H1 (cell line): ENCODE results near the gene TBCE. TPM values are rescaled to one million over a fixed set of nuclear protein-coding genes. Genes with fewer than 3 reads are reported as not detected.

ENCODE experiments used
- CTCF ChIA-PET: fragments of 300-600 bp; sonication (Branson Sonifier 250); formaldehyde crosslinking; loops from one replicate; lab custom pipeline; 2021; ENCODE audit not compliant: partially characterized antibody; lab: Charles Lee
- POLR2A ChIA-PET: fragments of 300-600 bp; sonication (Branson Sonifier 250); formaldehyde crosslinking; loops from one replicate; lab custom pipeline; 2021; ENCODE audit warnings: inconsistent platforms; ENCODE audit not compliant: partially characterized antibody; lab: Charles Lee
- DNase-seq, 2 experiments: peaks; one replicate each; pipeline versions ENCODE4 v3.0.0 to v3.0.0-alpha.2; 2010 to 2022; ENCODE audit warnings: low spot score in 2 of 2, low read depth in 1 of 2, mixed read lengths in 1 of 2
- FAIRE-seq: peaks from 2 replicates; lab custom pipeline; 2011; peaks lifted over from hg19 to GRCh38; lab: Jason Lieb, UNC
- H2AFZ ChIP-seq: 2 replicates; pipeline ENCODE4 v1.8.1; 2012; ENCODE audit warnings: low read length, inconsistent platforms
- H2AK5ac ChIP-seq: 2 replicates; pipeline ENCODE4 v1.6.1; 2013; ENCODE audit warnings: low read depth, low read length
- H2BK120ac ChIP-seq: replicated peaks from 2 replicates; pipeline ENCODE3; 2013; ENCODE audit warnings: low read depth, low read length, inconsistent platforms
- H2BK12ac ChIP-seq: 2 replicates; pipeline ENCODE4 v1.6.1; 2013; ENCODE audit warnings: low read depth, low read length
- H2BK15ac ChIP-seq: 2 replicates; pipeline ENCODE4 v1.6.1; 2013; ENCODE audit warnings: low read length
- H2BK20ac ChIP-seq: 2 replicates; pipeline ENCODE4 v1.6.1; 2013; ENCODE audit warnings: low read length
- H2BK5ac ChIP-seq: 2 replicates; pipeline ENCODE4 v1.6.1; 2013; ENCODE audit warnings: low read depth, low read length
- H3K14ac ChIP-seq: 2 replicates; pipeline ENCODE4 v1.6.1; 2013; ENCODE audit warnings: inconsistent platforms; ENCODE audit not compliant: insufficient read length
- H3K18ac ChIP-seq: 2 replicates; pipeline ENCODE4 v1.6.1; 2013; ENCODE audit warnings: low read length; ENCODE audit errors: extremely low read depth
- H3K23ac ChIP-seq: 2 replicates; pipeline ENCODE4 v1.6.1; 2013; ENCODE audit warnings: inconsistent platforms; ENCODE audit not compliant: insufficient read length
- H3K23me2 ChIP-seq: 2 replicates; pipeline ENCODE4 v1.6.1; 2013; ENCODE audit warnings: low read depth, low read length
- H3K27ac ChIP-seq: 2 replicates; pipeline ENCODE4 v1.6.1; 2011; ENCODE audit warnings: low read depth, low read length, inconsistent platforms
- H3K27me3 ChIP-seq, 4 experiments: replicated peaks in 1 of 4; 1 replicate in 1 of 4; 2 replicates in 3 of 4; pipeline versions ENCODE4 v1.6.1 to v1.8.1; 2011 to 2013; ENCODE audit warnings: low read length in 3 of 4, mild to moderate bottlenecking in 3 of 4, inconsistent platforms in 2 of 4, mixed read lengths in 2 of 4, moderate library complexity in 1 of 4; ENCODE audit not compliant: control insufficient read depth in 3 of 4, insufficient read depth in 3 of 4; ENCODE audit errors: extremely low read depth in 1 of 4
- H3K36me3 ChIP-seq, 4 experiments: 2 replicates each; pipeline versions ENCODE4 v1.6.1 to v1.8.1; 2011 to 2013; ENCODE audit warnings: mild to moderate bottlenecking in 4 of 4, low read length in 3 of 4, moderate library complexity in 2 of 4, control low read depth in 1 of 4, inconsistent platforms in 1 of 4; ENCODE audit not compliant: insufficient read depth in 4 of 4, control insufficient read depth in 2 of 4
- H3K4ac ChIP-seq: replicated peaks from 2 replicates; pipeline ENCODE3; 2013; ENCODE audit warnings: low read length, low read depth, mixed read lengths, inconsistent platforms; ENCODE audit not compliant: insufficient read length
- H3K4me1 ChIP-seq, 4 experiments: replicated peaks in 1 of 4; 1 replicate in 1 of 4; 2 replicates in 3 of 4; pipeline versions ENCODE4 v1.6.1 to v1.8.1; 2011 to 2013; ENCODE audit warnings: low read length in 3 of 4, inconsistent platforms in 2 of 4, mixed read lengths in 1 of 4; ENCODE audit not compliant: insufficient read depth in 4 of 4, control insufficient read depth in 3 of 4
- H3K4me2 ChIP-seq, 2 experiments: 2 replicates each; pipeline versions ENCODE4 v1.6.1 to v1.8.1; 2011 to 2013; ENCODE audit warnings: low read depth in 2 of 2, low read length in 2 of 2, control low read depth in 1 of 2, inconsistent platforms in 1 of 2, mild to moderate bottlenecking in 1 of 2; ENCODE audit not compliant: insufficient read depth in 1 of 2
- H3K4me3 ChIP-seq, 4 experiments: fragments of 200-600, 300-600 bp in 1 of 4; sonication (generic), shearing (Covaris generic), sonication (Bioruptor Twin) in 1 of 4; 2 replicates each; pipeline versions ENCODE4 v1.5.1 to v1.8.1; 2011 to 2016; ENCODE audit warnings: low read length in 4 of 4, low read depth in 3 of 4, control low read depth in 2 of 4, inconsistent platforms in 2 of 4, mild to moderate bottlenecking in 2 of 4, mixed read lengths in 1 of 4, moderate library complexity in 1 of 4; ENCODE audit not compliant: insufficient read depth in 2 of 4; ENCODE audit errors: extremely low read depth in 1 of 4
- H3K56ac ChIP-seq: replicated peaks from 2 replicates; pipeline ENCODE3; 2013; ENCODE audit warnings: low read depth, mild to moderate bottlenecking, mixed read lengths, low read length, inconsistent platforms; ENCODE audit not compliant: insufficient read length
- H3K79me1 ChIP-seq: 2 replicates; pipeline ENCODE4 v1.6.1; 2013; ENCODE audit warnings: low read depth, low read length, control low read depth
- H3K79me2 ChIP-seq, 2 experiments: 2 replicates each; pipeline versions ENCODE4 v1.6.1 to v1.8.1; 2012 to 2013; ENCODE audit warnings: low read length in 2 of 2, mild to moderate bottlenecking in 2 of 2, inconsistent platforms in 1 of 2; ENCODE audit not compliant: insufficient read depth in 2 of 2, control insufficient read depth in 1 of 2
- H3K9ac ChIP-seq, 4 experiments: replicated peaks in 1 of 4; 1 replicate in 1 of 4; 2 replicates in 3 of 4; pipeline versions ENCODE4 v1.6.1 to v1.8.1; 2011 to 2013; ENCODE audit warnings: low read depth in 3 of 4, low read length in 3 of 4, control low read depth in 2 of 4, mild to moderate bottlenecking in 2 of 4, moderate library complexity in 2 of 4, inconsistent platforms in 1 of 4; ENCODE audit errors: extremely low read depth in 1 of 4
- H3K9me3 ChIP-seq, 2 experiments: 2 replicates each; pipeline versions ENCODE4 v1.6.1 to v1.8.1; 2012 to 2013; ENCODE audit warnings: mild to moderate bottlenecking in 2 of 2, moderate library complexity in 2 of 2, control low read depth in 1 of 2, inconsistent platforms in 1 of 2, low read depth in 1 of 2, low read length in 1 of 2, mixed read lengths in 1 of 2; ENCODE audit not compliant: insufficient read depth in 2 of 2
- H4K20me1 ChIP-seq, 2 experiments: replicated peaks in 1 of 2; 2 replicates each; pipeline versions ENCODE3 to v1.8.1; 2011 to 2013; ENCODE audit warnings: inconsistent platforms in 2 of 2, low read length in 2 of 2, mild to moderate bottlenecking in 1 of 2; ENCODE audit not compliant: insufficient read depth in 2 of 2, control insufficient read depth in 1 of 2
- H4K5ac ChIP-seq: 2 replicates; pipeline ENCODE4 v1.6.1; 2013; ENCODE audit warnings: low read length, low read depth, mixed read lengths, inconsistent platforms; ENCODE audit not compliant: insufficient read length
- H4K8ac ChIP-seq: 2 replicates; pipeline ENCODE4 v1.8.0; 2013; ENCODE audit warnings: mild to moderate bottlenecking, moderate library complexity, low read length, inconsistent platforms; ENCODE audit not compliant: insufficient read depth; ENCODE audit errors: extremely low read depth
- H4K91ac ChIP-seq: replicated peaks from 2 replicates; pipeline ENCODE3; 2013; ENCODE audit warnings: low read length, mixed read lengths, inconsistent platforms; ENCODE audit not compliant: insufficient read length
- CEBPB ChIP-seq: IDR thresholded peaks from 2 replicates; pipeline ENCODE4 v1.6.1; 2012; ENCODE audit warnings: low read depth, low read length
- EGR1 ChIP-seq: IDR thresholded peaks from 2 replicates; pipeline ENCODE4 v1.6.1; 2011; ENCODE audit warnings: low read depth, low read length, borderline replicate concordance
- EP300 ChIP-seq, 2 experiments: IDR thresholded peaks; 1 replicate in 1 of 2; 2 replicates in 1 of 2; pipeline ENCODE4 v1.6.1; 2011 to 2012; ENCODE audit warnings: low read depth in 2 of 2, low read length in 2 of 2, mild to moderate bottlenecking in 2 of 2, borderline replicate concordance in 1 of 2, inconsistent platforms in 1 of 2, moderate library complexity in 1 of 2
- JUND ChIP-seq: IDR thresholded peaks from 2 replicates; pipeline ENCODE4 v1.6.1; 2011; ENCODE audit warnings: mild to moderate bottlenecking, improper control_type of control experiment, low read length
- KDM5A ChIP-seq: fragments of 200-600 bp; IDR thresholded peaks from 2 replicates; pipeline ENCODE4 v1.7.1; 2012; ENCODE audit warnings: mild to moderate bottlenecking, low read length, inconsistent platforms, mixed read lengths
- POLR2AphosphoS5 ChIP-seq: IDR thresholded peaks from 2 replicates; pipeline ENCODE4 v1.6.1; 2011; ENCODE audit warnings: low read depth, low read length
- SP4 ChIP-seq: IDR thresholded peaks from 2 replicates; pipeline ENCODE4 v1.6.1; 2012; ENCODE audit warnings: low read length, inconsistent platforms
- WGBS, 2 experiments: shearing (Covaris generic) in 1 of 2; methylation state at CpG; one replicate each; pipeline versions ENCODE4 v1.1.6 to v1.1.7; 2013 to 2015; ENCODE audit warnings: low lambda C conversion rate in 2 of 2, mixed read lengths in 2 of 2, inconsistent platforms in 1 of 2, low coverage in 1 of 2, missing lambda C conversion rate in 1 of 2; ENCODE audit not compliant: insufficient replicate concordance in 2 of 2, insufficient coverage in 1 of 2, insufficient read length in 1 of 2; ENCODE audit errors: extremely low coverage in 1 of 2, missing lambda C conversion rate in 1 of 2; 5-methylcytosine and 5-hydroxymethylcytosine counted together
- polyA plus RNA-seq, 7 experiments: library from polyadenylated mRNA; depleted of rRNA in 3 of 7; stranded (reverse) in 5 of 7; unstranded in 2 of 7; fragments of >200 nt in 5 of 7; fragments of 200-250 nt in 2 of 7; gene quantifications; 1 replicate in 5 of 7; 2 replicates in 1 of 7; 4 replicates in 1 of 7; pipeline versions ENCODE4 v1.2.1 to v1.2.3, GENCODE V29; 2011 to 2013; ENCODE audit warnings: missing spikeins in 2 of 7, mixed read lengths in 2 of 7
- total RNA-seq: library from RNA; stranded (reverse); fragmentation: NEBNext Ultra II Directional; extraction: Animal tissue kit (Norgen Biotek cat#: 25700); gene quantifications from 2 replicates; pipeline ENCODE4 v1.2.1, GENCODE V29; 2021
- TF ChIP-seq, protein P1 (sequence below): IDR thresholded peaks from 2 replicates; pipeline ENCODE4 v1.6.1; 2012; ENCODE audit warnings: inconsistent platforms

Gene TBCE
- total and polyA plus RNA-seq, 2 of the 8 experiments (the other 6 are each of a cell fraction or from before 2014, with no cell fraction given), result 22.7 to 42.9 TPM

DNA sequence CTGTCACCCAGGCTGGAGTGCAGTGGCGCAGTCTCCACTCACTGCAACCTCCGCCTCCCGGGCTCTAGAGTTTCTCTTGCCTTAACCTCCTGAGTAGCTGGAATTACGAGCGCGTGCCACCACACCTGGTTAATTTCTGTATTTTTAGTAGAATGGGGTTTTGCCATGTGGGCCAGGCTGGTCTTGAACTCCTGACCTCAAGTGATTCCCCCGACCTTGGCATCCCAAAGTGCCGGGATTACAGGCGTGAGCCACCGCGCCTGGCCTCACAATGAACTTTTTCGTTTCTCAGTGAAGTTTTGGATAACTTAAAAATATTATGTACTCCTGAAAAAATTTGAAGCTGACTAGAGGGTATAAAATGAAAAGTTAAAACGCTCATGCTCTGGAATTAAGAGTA, 59.5 kb downstream of the TBCE start:
- no peak for FAIRE-seq
- H3K27me3 ChIP-seq, result no peaks in the 10 kb centered on the region
- no peak for TF ChIP-seq SP4
- TF ChIP-seq JUND, result no peak
- TF ChIP-seq, protein P1, sequence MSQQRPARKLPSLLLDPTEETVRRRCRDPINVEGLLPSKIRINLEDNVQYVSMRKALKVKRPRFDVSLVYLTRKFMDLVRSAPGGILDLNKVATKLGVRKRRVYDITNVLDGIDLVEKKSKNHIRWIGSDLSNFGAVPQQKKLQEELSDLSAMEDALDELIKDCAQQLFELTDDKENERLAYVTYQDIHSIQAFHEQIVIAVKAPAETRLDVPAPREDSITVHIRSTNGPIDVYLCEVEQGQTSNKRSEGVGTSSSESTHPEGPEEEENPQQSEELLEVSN, result no peak
- TF ChIP-seq KDM5A, result no peak
- TF ChIP-seq EGR1, result no peak
- TF ChIP-seq EP300 (IDR thresholded peaks at IDR 0.05; ENCODE audit: borderline replicate concordance in 1 of 2, low read depth in 2 of 2, low read length in 2 of 2), result no peak
- no peak for TF ChIP-seq CEBPB
- no peak for TF ChIP-seq POLR2AphosphoS5

More for the DNA sequence above, 59.5 kb downstream of the TBCE start:
- whole genome bisulfite sequencing, 2 experiments, result 95% methylated on average over 13 of the region's 13 CpGs; no CpG with 5 or more reads in 1 of the 2 experiments
- no peak overlapping the region for H2BK120ac ChIP-seq
- H2BK15ac ChIP-seq, result no peak overlapping the region
- H3K9ac ChIP-seq, result no peak overlapping the region
- no peak overlapping the region for H2BK12ac ChIP-seq
- no peak overlapping the region for H2AK5ac ChIP-seq
- DNase-seq, result no peak
- H3K18ac ChIP-seq, result no peak overlapping the region
- H2BK5ac ChIP-seq, result no peak overlapping the region
- no peaks in the 10 kb centered on the region for H3K23me2 ChIP-seq
- no peaks in the 10 kb centered on the region for H3K4me1 ChIP-seq
- H4K91ac ChIP-seq, result no peak overlapping the region
- no peak overlapping the region for H3K14ac ChIP-seq
- H3K36me3 ChIP-seq, result no peaks in the 10 kb centered on the region
- peaks cover 10% of the 10 kb centered on the region for H3K79me1 ChIP-seq
- H4K8ac ChIP-seq, result no peak overlapping the region
- H4K20me1 ChIP-seq, result no peaks in the 10 kb centered on the region
- no peak overlapping the region for H2AFZ ChIP-seq
- no peak overlapping the region for H3K56ac ChIP-seq
- H3K4me2 ChIP-seq, result no peak overlapping the region
- H4K5ac ChIP-seq, result no peak overlapping the region
- no peaks in the 10 kb centered on the region; a peak in 1 of 4 replicates for H3K79me2 ChIP-seq
- H3K9me3 ChIP-seq, result no peaks in the 10 kb centered on the region
- no peak overlapping the region for H2BK20ac ChIP-seq
- H3K27ac ChIP-seq, result no peak overlapping the region
- ChIA-PET CTCF (interaction anchor here (1.0 to 6.5 kb wide), 4 partner anchors 10 to 328 kb away, joined by 3 to 47 read pairs (median 4); no protein-coding TSS in a partner anchor), POLR2A (no interaction called here)
- H3K4ac ChIP-seq, result no peak overlapping the region
- no peak overlapping the region for H3K4me3 ChIP-seq
- no peak overlapping the region for H3K23ac ChIP-seq
